Activated B cell treated with CpG ODN at 0.5 μM for 24 hours (primary cell): Measurements from ENCODE around the gene IL6. TPM values are rescaled to one million over a fixed set of nuclear protein-coding genes. Genes with fewer than 3 reads are reported as not detected.

Source experiments
- ATAC-seq: fragments of 200-7000 bp; cut with Tn5 transposase; one replicate; pipeline ENCODE4 v1.10.0; 2021; ENCODE audit warnings: low read depth, mild to moderate bottlenecking, moderate library complexity
- CTCF ChIA-PET: fragments of 350-600 bp; sonication (Branson Sonifier 250); formaldehyde crosslinking; loops from one replicate; lab custom pipeline; 2021; ENCODE audit warnings: antibody characterized with exemption; lab: Charles Lee
- POLR2A ChIA-PET: fragments of 350-600 bp; sonication (Branson Sonifier 250); formaldehyde crosslinking; loops from one replicate; lab custom pipeline; 2021; ENCODE audit warnings: antibody characterized with exemption; lab: Charles Lee
- DNase-seq: peaks from one replicate; pipeline ENCODE4 v3.0.0; 2022
- H3K27ac Mint-ChIP-seq: one replicate; pipeline ENCODE4 v1.8.0; 2020; ENCODE audit warnings: mixed read lengths
- H3K27me3 Mint-ChIP-seq: one replicate; pipeline ENCODE4 v1.8.0; 2021; ENCODE audit warnings: mixed read lengths
- H3K36me3 Mint-ChIP-seq: one replicate; pipeline ENCODE4 v1.8.0; 2021; ENCODE audit warnings: low read depth, mixed read lengths
- H3K4me1 Mint-ChIP-seq: one replicate; pipeline ENCODE4 v1.8.0; 2021; ENCODE audit warnings: mixed read lengths
- H3K4me3 Mint-ChIP-seq: one replicate; pipeline ENCODE4 v1.8.0; 2020; ENCODE audit warnings: mild to moderate bottlenecking, mixed read lengths
- H3K9me3 Mint-ChIP-seq: one replicate; pipeline ENCODE4 v1.8.0; 2020; ENCODE audit warnings: mixed read lengths
- CTCF ChIP-seq: fragments of 200-600 bp; IDR thresholded peaks from one replicate; pipeline ENCODE4 v1.8.0; 2022; ENCODE audit warnings: antibody characterized with exemption, mild to moderate bottlenecking
- intact Hi-C: fragments of 100-400 bp; cut with micrococcal nuclease; formaldehyde crosslinking; loops from one replicate; pipeline ENCODE4 v1.15.1; 2024
- total RNA-seq: library from RNA; stranded (reverse); gene quantifications from 2 replicates; pipeline ENCODE4 v1.2.3, GENCODE V29; 2022

The IL6 gene
- total RNA-seq, 1 donor from 2014 or later: 72.3 TPM

DNA sequence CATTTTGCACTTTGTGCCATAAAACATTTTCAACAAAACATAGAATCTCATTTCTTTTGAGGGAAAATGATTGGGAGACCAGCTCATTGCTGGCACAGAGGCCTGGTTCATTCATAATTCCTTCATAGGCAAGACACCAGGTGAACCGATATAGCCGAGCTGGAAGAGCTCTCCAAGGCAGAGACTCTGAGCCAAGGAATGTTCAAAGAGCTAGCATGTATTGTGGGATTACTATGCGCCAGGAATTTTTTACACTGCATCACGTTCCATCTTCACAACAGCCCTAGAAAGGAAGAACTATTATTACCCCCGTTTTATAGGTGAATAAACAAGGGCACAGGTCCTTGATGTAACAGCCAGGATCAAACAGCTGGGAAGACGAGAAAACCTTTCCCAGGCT, 2.1 kb upstream of the IL6 start:
- intact Hi-C loops: loop anchor here (5.0 kb wide), 1 partner anchor 127 kb away; no protein-coding TSS in a partner anchor
- H3K27me3 Mint-ChIP-seq: no peaks in the 10 kb centered on the region
- peak overlapping the region; percentile 94 for H3K27ac Mint-ChIP-seq
- TF ChIP-seq CTCF: no peak
- ATAC-seq (no peak), DNase-seq (no peak)
- ChIA-PET CTCF (interaction anchor here (0.9 to 12.7 kb wide), 17 partner anchors 12 to 163 kb away, joined by 3 to 348 read pairs (median 5); no protein-coding TSS in a partner anchor), POLR2A (interaction anchor here (1.0 to 8.2 kb wide), 9 partner anchors 13 to 163 kb away, joined by 3 to 215 read pairs (median 22); no protein-coding TSS in a partner anchor)
- H3K4me3 Mint-ChIP-seq: peak overlapping the region; percentile 94
- peaks cover 86% of the 10 kb centered on the region for H3K4me1 Mint-ChIP-seq
- no peaks in the 10 kb centered on the region for H3K9me3 Mint-ChIP-seq
- peaks cover 23% of the 10 kb centered on the region for H3K36me3 Mint-ChIP-seq

- peaks cover 30% of the 10 kb centered on the region for H3K36me3 Mint-ChIP-seq
- H3K4me3 Mint-ChIP-seq: peak overlapping the region; percentile 94
- H3K27me3 Mint-ChIP-seq: no peaks in the 10 kb centered on the region
- peak overlapping the region; percentile 94 for H3K27ac Mint-ChIP-seq
- CTCF ChIA-PET: interaction anchor here (0.8 to 12.7 kb wide), 20 partner anchors 12 to 164 kb away, joined by 3 to 348 read pairs (median 4); no protein-coding TSS in a partner anchor
- no peak for ATAC-seq
- POLR2A ChIA-PET: interaction anchor here (0.6 to 8.2 kb wide), 11 partner anchors 14 to 164 kb away, joined by 3 to 215 read pairs (median 13); no protein-coding TSS in a partner anchor
- no peak for DNase-seq
- H3K4me1 Mint-ChIP-seq: peaks cover 87% of the 10 kb centered on the region
- H3K9me3 Mint-ChIP-seq: no peaks in the 10 kb centered on the region
- no peak for TF ChIP-seq CTCF
- intact Hi-C loops: loop anchor here (5.0 kb wide), 1 partner anchor 127 kb away; no protein-coding TSS in a partner anchor
These were observed 1.4 kb upstream of the IL6 start for GRCh38 chr7:22725585-22725984.

- H3K27me3 Mint-ChIP-seq: no peaks in the 10 kb centered on the region
- intact Hi-C loops: loop anchor here (1.0 to 5.0 kb wide), 10 partner anchors 14 to 166 kb away; no protein-coding TSS in a partner anchor
- peaks cover 89% of the 10 kb centered on the region for H3K4me1 Mint-ChIP-seq
- peak; percentile 69 for ATAC-seq
- no peak for TF ChIP-seq CTCF
- POLR2A ChIA-PET: interaction anchor here (0.6 to 8.2 kb wide), 26 partner anchors 9 to 329 kb away, joined by 3 to 215 read pairs (median 5); no protein-coding TSS in a partner anchor
- H3K9me3 Mint-ChIP-seq: no peaks in the 10 kb centered on the region
- peak overlapping the region; percentile 94 for H3K27ac Mint-ChIP-seq
- CTCF ChIA-PET: interaction anchor here (0.7 to 12.7 kb wide), 32 partner anchors 9 to 331 kb away, joined by 3 to 348 read pairs (median 6); no protein-coding TSS in a partner anchor
- peak; percentile 47 for DNase-seq
- H3K36me3 Mint-ChIP-seq: peaks cover 38% of the 10 kb centered on the region
- H3K4me3 Mint-ChIP-seq: peak overlapping the region; percentile 94
These were observed 574 bp upstream of the IL6 start for GRCh38 chr7:22726345-22726906.

DNA sequence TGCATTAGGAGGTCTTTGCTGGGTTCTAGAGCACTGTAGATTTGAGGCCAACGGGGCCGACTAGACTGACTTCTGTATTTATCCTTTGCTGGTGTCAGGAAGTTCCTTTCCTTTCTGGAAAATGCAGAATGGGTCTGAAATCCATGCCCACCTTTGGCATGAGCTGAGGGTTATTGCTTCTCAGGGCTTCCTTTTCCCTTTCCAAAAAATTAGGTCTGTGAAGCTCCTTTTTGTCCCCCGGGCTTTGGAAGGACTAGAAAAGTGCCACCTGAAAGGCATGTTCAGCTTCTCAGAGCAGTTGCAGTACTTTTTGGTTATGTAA, 675 bp downstream of the IL6 start:
- Mint-ChIP-seq H3K27me3 (no peaks in the 10 kb centered on the region), H3K27ac (peak overlapping the region; percentile 94), H3K4me1 (peaks cover 76% of the 10 kb centered on the region), H3K9me3 (no peaks in the 10 kb centered on the region), H3K4me3 (peak overlapping the region; percentile 94), H3K36me3 (peaks cover 42% of the 10 kb centered on the region)
- ChIA-PET POLR2A (interaction anchor here (0.6 to 8.2 kb wide), 22 partner anchors 8 to 328 kb away, joined by 3 to 215 read pairs (median 5); no protein-coding TSS in a partner anchor), CTCF (interaction anchor here (0.8 to 12.7 kb wide), 21 partner anchors 10 to 330 kb away, joined by 3 to 348 read pairs (median 6); no protein-coding TSS in a partner anchor)
- DNase-seq (no peak), ATAC-seq (no peak)
- no peak for TF ChIP-seq CTCF
- intact Hi-C loops: loop anchor here (1.0 to 5.0 kb wide), 3 partner anchors 15 to 328 kb away; no protein-coding TSS in a partner anchor
